KG1 (cell line): ENCODE data around the gene PAN3.

Source experiments
- DNase-seq: peaks from one replicate; lab custom pipeline; 2025; lab: John Stamatoyannopoulos, UW

The PAN3 gene

GRCh38 chr13:28337166-28338005, 199.0 kb downstream of the PAN3 start:
- no peak for DNase-seq

GRCh38 chr13:28338006-28338574, 199.7 kb downstream of the PAN3 start:
- no peak for DNase-seq

GRCh38 chr13:28338742-28339141, 200.4 kb downstream of the PAN3 start:
- no peak for DNase-seq

GRCh38 chr13:28339419-28339818, 201.1 kb downstream of the PAN3 start:
- DNase-seq: no peak

GRCh38 chr13:28340272-28340793, 202.0 kb downstream of the PAN3 start:
- DNase-seq: no peak

GRCh38 chr13:28342251-28342650, 203.9 kb downstream of the PAN3 start:
- no peak for DNase-seq

- DNase-seq: no peak
These were observed 205.8 kb downstream of the PAN3 start for GRCh38 chr13:28344163-28344562.
